Measurements from ENCODE around the gene NOTCH1.

The NOTCH1 gene

GRCh38 chr9:136482793-136483588, 62.9 kb downstream of the NOTCH1 start, which contains the start of gene SEC16A:
SEC16A (minus strand) TSS chr9:136483040; CDS start chr9:136477615, 5,425 bp downstream.
- no peak for FAIRE-seq

GRCh38 chr9:136482046-136482792, 63.6 kb downstream of the NOTCH1 start:
- FAIRE-seq, result no peak

- no peak for FAIRE-seq
These were observed 64.3 kb downstream of the NOTCH1 start for GRCh38 chr9:136481558-136481957.

- FAIRE-seq, result no peak
These were observed 69.3 kb downstream of the NOTCH1 start for GRCh38 chr9:136476369-136477150.

- FAIRE-seq, result no peak
These were observed 70.6 kb downstream of the NOTCH1 start for GRCh38 chr9:136474974-136475865.

- no peak for FAIRE-seq
These were observed 71.7 kb downstream of the NOTCH1 start for GRCh38 chr9:136474021-136474640.

- FAIRE-seq, result no peak
These were observed 72.5 kb downstream of the NOTCH1 start for GRCh38 chr9:136473354-136473721.

GRCh38 chr9:136472640-136473353, 73.1 kb downstream of the NOTCH1 start:
- no peak for FAIRE-seq

GRCh38 chr9:136471802-136472487, 73.9 kb downstream of the NOTCH1 start:
- FAIRE-seq, result no peak

GRCh38 chr9:136470792-136471469, 74.9 kb downstream of the NOTCH1 start:
- no peak for FAIRE-seq

GRCh38 chr9:136470356-136470755, 75.5 kb downstream of the NOTCH1 start:
- no peak for FAIRE-seq

GRCh38 chr9:136467766-136468165, 78.1 kb downstream of the NOTCH1 start:
- no peak for FAIRE-seq

- FAIRE-seq, result no peak
These were observed 79.7 kb downstream of the NOTCH1 start for GRCh38 chr9:136466155-136466541.

GRCh38 chr9:136465500-136466154, 80.2 kb downstream of the NOTCH1 start:
- FAIRE-seq, result no peak

- FAIRE-seq, result no peak
These were observed 81.6 kb downstream of the NOTCH1 start for GRCh38 chr9:136464241-136464640.

- no peak for FAIRE-seq
These were observed 82.3 kb downstream of the NOTCH1 start for GRCh38 chr9:136463578-136463977.

GRCh38 chr9:136462664-136463063, 83.2 kb downstream of the NOTCH1 start:
- FAIRE-seq, result no peak

GRCh38 chr9:136460772-136461325, 85.0 kb downstream of the NOTCH1 start:
- FAIRE-seq, result no peak

- FAIRE-seq, result no peak
These were observed 86.4 kb downstream of the NOTCH1 start for GRCh38 chr9:136459425-136459824.
